Measurements from ENCODE around the gene HS3ST6.
"Not testable (repeated sequence)": the region's sequence is repeated elsewhere in the genome, so short reads cannot be mapped to it uniquely, and the experiment has no call there.

HS3ST6 gene

GRCh38 chr16:1907226-1907860, 10.9 kb downstream of the HS3ST6 start:
- DNase-seq (ENCODE audit: low read depth, low spot score), result no peak

DNA sequence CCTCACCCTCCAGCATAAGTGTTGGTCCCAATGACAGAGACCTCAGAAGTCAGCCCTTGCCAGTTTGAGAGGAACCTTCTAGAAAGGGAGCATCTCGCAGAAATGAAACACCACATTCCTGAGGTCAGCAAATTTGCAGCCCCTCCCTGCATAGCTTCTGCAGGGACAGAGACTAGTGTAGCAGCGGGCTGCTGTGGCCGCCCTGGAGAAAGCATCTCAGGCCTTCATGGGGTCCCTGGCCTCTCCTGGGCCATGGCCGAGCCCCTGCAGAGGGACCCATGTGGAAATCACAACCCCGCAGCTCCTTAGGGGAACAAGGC, 11.4 kb downstream of the HS3ST6 start:
- DNase-seq (ENCODE audit: low read depth, low spot score), result no peak

DNA sequence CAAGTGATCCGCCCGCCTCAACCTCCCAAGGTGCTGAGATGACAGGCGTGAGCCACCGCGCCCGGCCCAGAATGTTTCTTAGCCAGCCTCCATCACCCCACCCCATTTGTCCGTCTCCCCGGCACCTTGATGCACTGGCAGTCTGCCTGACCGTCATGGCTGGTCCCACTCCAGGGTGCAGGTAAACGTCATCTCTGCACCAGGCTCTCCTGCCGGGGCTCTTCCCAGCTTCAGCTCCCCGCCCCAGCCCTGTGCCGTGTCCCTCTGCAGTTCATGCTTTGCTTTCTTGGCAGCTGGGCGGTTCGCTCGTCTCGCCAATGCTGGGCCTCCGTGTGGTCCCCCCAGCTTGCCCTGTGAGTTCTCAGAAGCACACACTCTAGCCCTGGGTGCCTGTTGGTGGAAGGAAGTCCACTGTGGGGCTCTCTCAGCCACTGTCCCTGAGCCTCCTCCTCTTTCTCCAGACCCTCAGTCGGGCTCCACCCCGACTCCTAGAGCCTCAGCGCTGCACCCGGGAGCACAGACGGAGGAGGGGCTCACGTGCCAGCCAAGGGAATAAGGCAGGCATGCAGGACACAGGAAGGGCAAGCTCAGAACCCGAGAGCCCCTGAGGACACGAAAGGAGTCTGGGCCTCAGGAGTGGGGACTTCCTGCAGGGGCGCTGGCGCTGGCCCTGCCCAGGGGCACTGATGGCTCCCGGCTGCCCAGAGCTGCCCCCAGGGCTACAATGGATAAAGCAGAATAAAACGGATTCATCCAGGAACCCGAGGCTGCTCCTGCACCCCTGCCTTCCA, 12.0 kb downstream of the HS3ST6 start:
- no peak for DNase-seq (ENCODE audit: low read depth, low spot score)

DNA sequence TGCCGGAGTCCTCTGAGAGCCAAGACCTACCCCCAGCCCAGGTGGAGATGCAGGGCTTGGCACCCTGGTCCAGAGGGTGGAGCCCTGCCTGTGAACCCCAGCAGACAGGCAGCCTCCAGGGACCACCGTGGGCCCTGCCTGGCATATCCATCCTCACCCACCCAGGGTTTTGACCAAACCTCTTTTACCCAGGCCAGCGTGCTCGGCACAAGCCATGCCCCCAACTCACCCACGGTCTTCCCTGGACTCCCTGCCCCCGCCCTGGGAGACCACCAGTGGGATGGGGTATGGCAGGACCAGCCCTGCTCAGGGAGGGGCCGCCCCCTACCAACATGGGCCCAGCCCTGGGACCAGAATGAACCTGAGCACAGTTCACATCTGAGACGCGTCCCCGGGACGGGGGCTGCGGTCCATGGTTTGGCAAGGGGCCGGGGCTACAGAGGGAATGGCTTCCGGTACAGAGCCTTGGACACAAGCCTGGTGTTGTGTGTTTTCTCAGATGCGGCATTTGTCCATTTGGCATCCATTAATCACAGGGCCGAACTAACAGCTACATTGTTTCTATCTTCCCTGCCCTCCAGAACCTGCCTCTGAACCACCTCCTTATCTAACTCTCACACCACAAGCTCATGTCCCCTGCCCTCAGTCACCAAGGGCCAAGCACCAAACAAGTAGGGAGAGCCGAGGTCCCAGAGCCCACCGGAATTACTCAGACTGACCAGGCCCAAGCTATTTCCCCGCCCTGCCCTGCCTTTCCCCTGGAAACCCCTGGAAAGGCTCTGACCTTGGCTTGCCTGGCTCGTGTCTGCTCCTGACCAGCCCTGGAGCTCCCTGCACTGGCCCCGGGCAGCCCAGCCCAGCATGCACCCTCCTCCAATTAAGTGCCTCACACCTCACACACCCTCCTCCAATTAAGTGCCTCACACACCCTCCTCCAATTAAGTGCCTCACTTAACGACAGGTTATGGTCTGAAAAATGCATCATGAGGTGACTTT, 14.1 kb downstream of the HS3ST6 start:
- no peak for DNase-seq (ENCODE audit: low read depth, low spot score)

DNA sequence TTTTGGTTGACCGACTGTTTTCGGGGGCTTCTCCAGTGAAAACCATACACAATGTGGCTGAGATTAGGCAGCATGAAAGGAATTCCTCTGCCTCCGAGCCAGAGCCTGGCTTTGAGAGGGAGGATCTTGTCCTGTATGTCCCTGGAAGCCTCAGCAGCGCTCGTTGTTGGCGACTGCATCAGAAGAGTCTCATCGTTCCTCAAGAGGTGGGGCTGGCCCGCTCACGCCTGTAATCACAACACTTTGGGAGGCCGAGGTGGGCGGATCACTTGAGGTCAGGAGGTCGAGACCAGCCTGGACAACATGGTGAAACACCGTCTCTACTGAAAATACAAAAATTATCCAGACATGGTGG, 15.0 kb downstream of the HS3ST6 start:
- no peak for DNase-seq (ENCODE audit: low read depth, low spot score)

GRCh38 chr16:1902547-1903219, 15.5 kb downstream of the HS3ST6 start:
- DNase-seq (ENCODE audit: low read depth, low spot score), result no peak

- no peak for DNase-seq (ENCODE audit: low read depth, low spot score)
These were observed 17.8 kb downstream of the HS3ST6 start for GRCh38 chr16:1900452-1900774.

- no peak for DNase-seq (ENCODE audit: low read depth, low spot score)
These were observed 18.4 kb downstream of the HS3ST6 start for GRCh38 chr16:1899641-1900451.

DNA sequence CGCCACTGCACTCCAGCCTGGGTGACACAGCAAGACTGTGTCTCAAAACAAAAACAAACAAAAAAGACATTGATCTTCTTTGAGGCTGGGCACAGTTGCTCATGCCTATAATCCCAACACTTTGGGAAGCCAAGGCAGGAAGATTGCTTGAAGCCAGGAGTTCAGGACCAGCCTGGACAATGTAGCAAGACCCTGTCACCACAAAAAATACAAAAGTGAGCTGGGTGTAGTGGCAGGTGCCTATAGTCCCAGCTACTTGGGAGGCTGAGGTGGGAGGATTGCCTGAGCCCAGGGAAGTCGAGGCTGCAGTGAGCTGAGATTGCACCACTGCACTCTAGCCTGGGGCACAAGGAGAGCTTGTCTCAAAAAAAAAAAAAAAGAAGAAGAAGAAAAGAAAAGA, 20.5 kb downstream of the HS3ST6 start:
- DNase-seq (ENCODE audit: low read depth, low spot score), result not testable (repeated sequence)

DNA sequence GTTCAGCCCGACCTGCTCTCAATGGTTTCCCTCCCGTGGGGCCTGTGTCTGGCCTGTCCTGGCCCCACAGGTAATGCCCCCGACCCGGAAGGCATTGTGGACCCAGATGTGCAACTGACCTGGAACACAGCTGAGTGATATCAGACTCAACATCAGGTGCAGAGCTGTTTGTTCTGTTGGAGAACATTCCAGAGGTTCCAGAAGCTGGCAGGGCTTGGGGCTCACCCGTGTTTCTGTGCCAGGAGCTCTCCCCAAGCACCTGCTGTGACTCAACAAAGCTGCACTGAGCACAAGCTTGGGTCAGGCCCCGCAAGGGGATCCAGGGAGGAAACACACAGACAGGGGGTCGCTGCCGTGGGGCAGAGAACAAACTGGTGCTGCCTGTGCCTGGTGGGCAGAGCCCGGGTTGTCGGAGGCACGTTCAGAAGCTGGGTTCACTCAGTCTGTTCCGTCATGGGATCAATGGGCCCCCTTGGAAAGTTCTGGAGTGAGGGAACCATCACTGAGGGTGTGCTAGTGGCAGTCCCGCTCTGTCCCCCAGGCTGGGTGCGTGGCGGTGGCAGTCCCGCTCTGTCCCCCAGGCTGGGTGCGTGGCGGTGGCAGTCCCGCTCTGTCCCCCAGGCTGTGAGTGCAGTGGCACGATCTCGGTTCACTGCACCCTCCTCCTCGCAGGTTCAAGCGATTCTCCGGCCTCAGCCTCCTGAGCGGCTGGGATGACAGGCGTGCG, 22.1 kb downstream of the HS3ST6 start:
- DNase-seq (ENCODE audit: low read depth, low spot score), result no peak

- DNase-seq (ENCODE audit: low read depth, low spot score), result no peak
These were observed 23.1 kb downstream of the HS3ST6 start for GRCh38 chr16:1895068-1895467.

GRCh38 chr16:1890708-1891050, 27.5 kb downstream of the HS3ST6 start:
- no peak for DNase-seq (ENCODE audit: low read depth, low spot score)

GRCh38 chr16:1890024-1890707, 28.0 kb downstream of the HS3ST6 start:
- no peak for DNase-seq (ENCODE audit: low read depth, low spot score)

- DNase-seq (ENCODE audit: low read depth, low spot score), result no peak
These were observed 30.4 kb downstream of the HS3ST6 start for GRCh38 chr16:1887711-1888354.

DNA sequence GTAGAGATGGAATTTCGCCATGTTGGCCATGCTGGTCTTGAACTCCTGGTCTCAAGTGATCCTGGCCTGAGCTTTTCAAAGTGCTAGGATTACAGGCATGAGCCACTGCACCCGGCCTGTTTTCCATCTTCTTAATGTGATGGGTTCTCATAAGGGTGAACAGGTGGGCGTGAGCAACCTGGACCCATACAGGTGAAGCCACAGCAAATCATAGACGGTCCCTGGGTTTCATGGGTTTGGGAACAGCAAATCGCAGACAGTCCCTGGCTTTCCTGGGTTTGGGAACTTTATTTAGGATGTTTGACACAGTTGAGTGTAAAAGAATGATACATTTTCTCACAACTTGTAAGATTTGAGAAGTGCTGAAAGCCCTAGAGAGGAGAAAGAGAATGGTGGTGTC, 33.3 kb downstream of the HS3ST6 start:
- no peak for DNase-seq (ENCODE audit: low read depth, low spot score)

DNA sequence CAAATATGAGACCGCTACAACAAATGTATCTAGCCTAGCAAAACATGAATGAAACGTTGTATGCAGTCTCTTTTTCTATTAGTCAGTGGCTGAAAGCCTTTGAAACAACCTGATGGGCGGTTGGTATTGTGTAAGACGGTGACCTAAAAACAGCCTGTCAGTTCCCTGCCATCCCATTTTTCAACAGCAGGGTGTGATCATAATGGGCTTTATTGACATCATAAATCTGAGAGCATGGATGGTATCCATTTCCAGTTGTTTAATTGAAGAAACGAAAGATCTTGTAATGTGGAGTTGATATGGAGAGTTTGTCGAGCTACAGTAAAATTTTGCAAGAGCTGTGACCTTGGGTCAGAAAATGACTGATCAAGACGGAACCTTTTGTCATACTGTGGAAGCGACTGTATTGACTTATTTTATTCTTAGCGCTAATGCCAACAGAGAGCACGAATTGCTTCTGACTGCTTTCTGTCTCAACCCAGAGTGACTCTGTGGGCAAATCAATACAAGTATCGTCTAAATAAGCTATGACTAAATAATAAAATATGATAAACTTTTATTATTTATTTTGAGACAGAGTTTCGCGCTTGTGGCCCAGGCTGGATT, 34.0 kb downstream of the HS3ST6 start:
- no peak for DNase-seq (ENCODE audit: low read depth, low spot score)

GRCh38 chr16:1881172-1881571, 37.0 kb downstream of the HS3ST6 start:
- not testable (repeated sequence) for DNase-seq (ENCODE audit: low read depth, low spot score)

DNA sequence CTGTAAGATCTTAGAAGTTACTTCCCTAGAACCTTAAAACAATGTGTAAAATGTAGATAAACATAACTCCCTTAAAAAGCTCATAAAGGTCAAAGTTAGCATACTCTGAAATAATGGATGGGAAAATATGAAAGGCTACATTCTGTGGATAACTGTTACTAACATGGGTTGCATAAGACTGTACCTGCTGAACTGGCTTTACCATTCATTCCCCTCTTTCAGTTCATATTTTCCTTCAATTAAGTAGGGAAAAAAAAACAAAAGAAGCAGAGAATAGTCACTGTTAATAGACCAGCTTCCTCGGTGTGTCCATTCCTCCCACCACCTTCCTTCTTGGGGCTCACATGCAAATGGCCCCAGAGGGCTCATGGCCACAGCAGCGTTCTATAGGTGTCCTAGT, 38.7 kb downstream of the HS3ST6 start:
- DNase-seq (ENCODE audit: low read depth, low spot score), result no peak

DNA sequence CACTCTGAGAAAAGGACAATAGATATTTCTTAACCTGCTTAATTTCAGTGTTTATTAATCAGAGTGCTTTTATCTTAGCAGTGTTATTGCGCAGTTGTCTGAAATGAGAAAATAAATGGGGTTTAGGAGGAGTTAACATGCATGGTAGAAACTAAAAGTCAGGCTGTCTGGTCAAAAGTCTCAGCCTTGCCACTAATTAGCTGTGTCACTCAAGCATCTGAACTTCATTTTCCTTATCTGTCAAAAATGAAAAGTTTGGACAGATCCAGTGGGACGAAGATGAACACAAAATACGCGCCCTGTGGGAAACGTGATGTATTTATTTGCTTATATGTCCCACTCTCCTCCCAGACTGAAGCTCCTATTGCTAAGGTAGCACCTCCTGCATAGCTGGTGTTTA, 40.0 kb downstream of the HS3ST6 start:
- DNase-seq (ENCODE audit: low read depth, low spot score), result no peak
